Astrocyte of the spinal cord (primary cell): ENCODE measurements around the gene NT5C1A.

Source experiments
- DNase-seq: peaks from one replicate; pipeline ENCODE4 v3.0.0; 2011; ENCODE audit warnings: low read depth, low spot score
- H3K4me3 ChIP-seq: 2 replicates; pipeline ENCODE4 v1.5.1; 2011; ENCODE audit warnings: low read depth, mild to moderate bottlenecking, low read length, moderate library complexity
- CTCF ChIP-seq: IDR thresholded peaks from 2 replicates; pipeline ENCODE4 v1.5.1; 2012; ENCODE audit warnings: low read depth, mild to moderate bottlenecking, low read length, inconsistent platforms
- in situ Hi-C: cut with HindIII; loops from 2 replicates; pipeline ENCODE4 v1.10.0; 2017; ENCODE audit warnings: low sequenced_read_pairs

NT5C1A gene

DNA sequence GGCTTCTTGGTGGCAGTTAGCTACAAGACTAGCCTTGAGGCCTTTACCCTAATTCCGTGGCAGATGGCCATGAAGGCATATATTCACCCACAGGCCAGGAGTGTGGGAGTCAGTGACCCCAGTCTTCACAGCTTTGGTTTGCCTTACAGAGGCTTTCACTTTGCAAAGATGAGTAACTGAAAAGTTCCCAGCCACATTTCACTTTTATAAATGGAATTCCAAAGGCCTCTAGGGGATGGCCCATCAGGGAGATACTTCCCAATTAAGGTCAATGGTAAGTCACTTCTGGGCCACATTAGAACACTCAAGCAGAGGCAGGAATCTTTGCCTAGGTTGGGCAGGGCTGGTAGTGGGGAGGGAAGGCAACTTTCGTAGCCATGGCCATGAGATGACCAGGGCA lies 19.4 kb downstream of the NT5C1A start:
- DNase-seq = no peak
- H3K4me3 ChIP-seq = no peak overlapping the region
- no peak for TF ChIP-seq CTCF
- in situ Hi-C loops = no loop called here

DNA sequence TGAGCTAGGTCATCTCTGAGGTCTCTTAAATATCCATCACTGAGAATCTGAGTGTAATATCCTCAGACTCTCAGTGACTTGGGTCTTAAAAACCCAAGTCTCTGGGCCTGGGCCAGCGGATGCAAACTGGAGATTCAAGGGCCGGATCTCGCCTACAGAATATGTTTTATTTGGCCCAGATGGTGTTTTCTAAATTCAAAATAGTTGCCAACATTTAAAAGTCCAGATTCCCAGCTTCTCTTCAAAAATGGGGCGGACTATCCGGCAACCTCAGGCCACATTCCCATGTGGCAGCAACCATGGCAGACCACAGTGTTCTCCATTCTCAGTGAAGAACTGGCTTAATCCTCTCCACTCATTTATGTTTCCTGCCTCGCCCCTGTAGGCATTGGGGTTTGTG lies 19.8 kb downstream of the NT5C1A start:
- no peak overlapping the region for H3K4me3 ChIP-seq
- no peak for DNase-seq
- in situ Hi-C loops = no loop called here
- TF ChIP-seq CTCF = no peak

- no peak for TF ChIP-seq CTCF
- no peak for DNase-seq
- in situ Hi-C loops = no loop called here
- no peak overlapping the region for H3K4me3 ChIP-seq
Observed at GRCh38 chr1:39650431-39650830, 21.5 kb downstream of the NT5C1A start.

GRCh38 chr1:39649636-39650185 lies 22.2 kb downstream of the NT5C1A start:
- in situ Hi-C loops = no loop called here

DNA sequence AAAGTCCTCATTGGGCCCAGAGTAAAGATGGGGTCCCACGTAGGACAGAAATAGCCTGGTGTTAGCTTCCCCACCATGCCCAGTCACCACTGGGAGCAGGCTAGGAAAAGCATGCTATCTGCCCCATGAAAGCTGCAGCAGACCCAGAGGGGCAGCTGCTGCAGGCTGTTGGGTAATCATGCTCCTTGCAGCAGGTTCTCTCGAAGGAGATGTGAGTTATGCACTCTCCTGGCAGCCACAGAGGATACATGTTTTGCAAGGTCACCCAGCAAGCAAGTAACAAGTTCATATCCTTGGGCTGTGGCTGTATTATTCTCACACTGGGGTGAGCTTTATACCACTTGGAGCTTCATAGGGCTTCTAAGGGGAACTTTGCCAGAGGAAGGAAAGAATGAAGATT lies 23.4 kb downstream of the NT5C1A start:
- H3K4me3 ChIP-seq = no peak overlapping the region
- in situ Hi-C loops = no loop called here
- DNase-seq = no peak
- no peak for TF ChIP-seq CTCF

More at GRCh38 chr1:39649636-39650185, 22.2 kb downstream of the NT5C1A start:
- no peak overlapping the region for H3K4me3 ChIP-seq
- no peak for DNase-seq
- TF ChIP-seq CTCF = no peak

- in situ Hi-C loops = no loop called here
- no peak for TF ChIP-seq CTCF
Observed at GRCh38 chr1:39647247-39647646, 24.7 kb downstream of the NT5C1A start.

More at GRCh38 chr1:39647247-39647646, 24.7 kb downstream of the NT5C1A start:
- DNase-seq = no peak
- H3K4me3 ChIP-seq = no peak overlapping the region
